Right renal pelvis (tissue), 4 donors: ENCODE results near the gene ZNF223. TPM values are rescaled to one million over a fixed set of nuclear protein-coding genes. Genes with fewer than 3 reads are reported as not detected.

Source experiments
- DNase-seq, 4 donors: peaks; one replicate each; pipeline ENCODE4 v3.0.0-alpha.2; 2013; ENCODE audit warnings: low read depth in 4 of 4, low spot score in 3 of 4, missing footprints in 1 of 4
- polyA plus RNA-seq, 4 donors: library from polyadenylated mRNA; unstranded; fragments of 120-200 nt; gene quantifications; one replicate each; pipeline ENCODE4 v1.2.1, GENCODE V29; 2013; ENCODE audit not compliant: insufficient read length in 4 of 4

ZNF223 gene
- 10 to 100 TPM; 10.2 to 15.1 (median 12.9) TPM for polyA plus RNA-seq

- DNase-seq, result peak; percentile 79 to 95 (median 93)
Observed at GRCh38 chr19:44051650-44052402, at the start of gene ZNF223. Gene ZNF223 (plus strand): TSS chr19:44052036. CDS start chr19:44055177, 3,141 bp downstream.

- no peak for DNase-seq
Observed at GRCh38 chr19:44002212-44002565, 49.6 kb upstream of the ZNF223 start.

- DNase-seq, result peak; percentile 81 to 95 (median 95)
Observed at GRCh38 chr19:44002566-44003460, 49.0 kb upstream of the ZNF223 start, which contains the start of gene ZNF230. Gene ZNF230 (plus strand): TSS chr19:44002957. CDS start chr19:44007079, 4,122 bp downstream.

- DNase-seq, result no peak
Observed at GRCh38 chr19:44003461-44004009, 48.3 kb upstream of the ZNF223 start.

GRCh38 chr19:44005973-44006372 is 45.9 kb upstream of the ZNF223 start:
- DNase-seq, result no peak

- no peak for DNase-seq
Observed at GRCh38 chr19:44007473-44007872, 44.4 kb upstream of the ZNF223 start.

GRCh38 chr19:44010468-44010867 is 41.4 kb upstream of the ZNF223 start:
- no peak for DNase-seq

GRCh38 chr19:44019498-44019897 is 32.3 kb upstream of the ZNF223 start:
- DNase-seq, result no peak

- no peak for DNase-seq
Observed at GRCh38 chr19:44021221-44021620, 30.6 kb upstream of the ZNF223 start.

GRCh38 chr19:44024900-44025216 is 27.0 kb upstream of the ZNF223 start:
- DNase-seq, result no peak

GRCh38 chr19:44025217-44025936 is 26.5 kb upstream of the ZNF223 start, which contains the start of gene ZNF222:
Gene ZNF222 (plus strand): TSS chr19:44025379. CDS start chr19:44025437, 58 bp downstream.
- DNase-seq, result peak; percentile 70 to 81 (median 79)

- no peak for DNase-seq
Observed at GRCh38 chr19:44026622-44027021, 25.2 kb upstream of the ZNF223 start.

GRCh38 chr19:44032001-44032610 is 19.7 kb upstream of the ZNF223 start:
- DNase-seq, result no peak

- no peak for DNase-seq
Observed at GRCh38 chr19:44042147-44042546, 9.7 kb upstream of the ZNF223 start.

GRCh38 chr19:44050740-44051649 is 841 bp upstream of the ZNF223 start:
- peak in 1 of 4 donors; percentile 23 for DNase-seq

GRCh38 chr19:44055870-44056269 is 4.0 kb downstream of the ZNF223 start:
- no peak for DNase-seq

GRCh38 chr19:44059229-44059628 is 7.4 kb downstream of the ZNF223 start:
- DNase-seq, result no peak

- no peak for DNase-seq
Observed at GRCh38 chr19:44061038-44061437, 9.2 kb downstream of the ZNF223 start.

- no peak for DNase-seq
Observed at GRCh38 chr19:44066305-44066704, 14.5 kb downstream of the ZNF223 start.
